ENCODE data around the gene PLA2R1.

Gene PLA2R1

DNA sequence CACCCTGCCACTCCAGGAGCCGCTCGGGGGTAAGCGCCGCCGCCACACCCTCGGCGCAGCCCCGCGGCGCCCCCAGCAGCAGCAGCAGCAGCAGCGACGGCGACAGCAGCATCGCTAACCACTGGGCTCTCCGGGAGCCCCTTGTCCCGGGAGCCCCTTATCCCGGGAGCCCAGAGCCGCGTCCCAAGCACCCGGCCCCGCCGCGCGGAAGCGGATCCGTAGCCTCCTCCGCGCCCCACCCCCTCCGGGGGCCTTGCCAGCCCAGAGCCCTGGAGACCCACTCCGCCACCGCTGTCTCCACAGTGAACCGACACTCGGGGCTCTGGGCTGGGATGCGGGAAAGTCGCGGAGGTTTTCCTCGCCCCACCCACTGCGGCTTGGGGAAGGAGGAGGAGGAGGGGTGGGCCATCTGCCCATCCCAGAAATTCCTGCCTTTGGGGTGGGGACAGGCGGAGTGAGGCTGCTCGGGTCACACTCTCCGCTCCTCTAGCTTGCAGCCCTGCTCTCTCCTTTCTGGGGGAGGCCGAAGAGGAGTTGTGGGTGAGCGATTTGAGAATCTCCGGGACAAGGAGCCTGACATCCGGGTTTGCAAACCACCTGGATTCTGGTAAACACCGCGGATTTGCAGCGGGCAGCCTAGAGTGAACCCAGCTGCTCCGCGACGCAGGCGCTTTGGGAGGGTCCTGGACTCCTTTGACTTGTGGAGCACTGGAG lies at the start of gene PLA2R1:
Gene PLA2R1 (minus strand): TSS at position 324 of the 714 bp plus-strand sequence. CDS start 212 bp downstream, at position 112.
- DNase-seq (ENCODE audit: low read depth in 3 of 3) = peak in 1 of 3 donors; percentile 4

DNA sequence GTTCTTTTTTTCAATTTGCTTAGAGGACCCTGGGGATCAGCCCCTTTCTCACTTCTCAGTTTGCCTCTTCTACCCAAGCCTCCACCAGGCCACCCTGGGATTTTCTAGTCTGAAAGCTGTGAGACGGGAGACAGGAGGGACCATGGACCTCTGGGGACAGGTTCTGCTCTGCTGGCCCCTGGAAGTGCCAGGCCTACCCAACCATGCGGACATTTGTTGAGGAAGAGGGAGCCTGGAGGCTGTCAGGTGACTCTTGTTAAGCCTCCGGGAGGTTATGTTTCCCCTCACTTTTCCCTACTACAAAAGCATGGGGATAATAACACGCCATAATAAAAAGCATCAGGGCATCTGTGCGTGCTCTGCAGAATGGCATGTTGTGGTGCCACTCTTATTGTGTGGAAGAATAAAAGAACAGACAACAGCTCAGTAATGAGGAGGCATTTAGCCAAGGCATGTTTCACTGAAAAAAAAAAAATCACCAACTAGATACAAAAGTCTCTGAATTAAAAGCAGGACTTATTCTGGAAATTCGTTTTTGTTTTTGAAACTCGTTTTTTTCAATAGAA lies 48.3 kb upstream of the PLA2R1 start:
- DNase-seq (ENCODE audit: low read depth in 3 of 3) = no peak

DNA sequence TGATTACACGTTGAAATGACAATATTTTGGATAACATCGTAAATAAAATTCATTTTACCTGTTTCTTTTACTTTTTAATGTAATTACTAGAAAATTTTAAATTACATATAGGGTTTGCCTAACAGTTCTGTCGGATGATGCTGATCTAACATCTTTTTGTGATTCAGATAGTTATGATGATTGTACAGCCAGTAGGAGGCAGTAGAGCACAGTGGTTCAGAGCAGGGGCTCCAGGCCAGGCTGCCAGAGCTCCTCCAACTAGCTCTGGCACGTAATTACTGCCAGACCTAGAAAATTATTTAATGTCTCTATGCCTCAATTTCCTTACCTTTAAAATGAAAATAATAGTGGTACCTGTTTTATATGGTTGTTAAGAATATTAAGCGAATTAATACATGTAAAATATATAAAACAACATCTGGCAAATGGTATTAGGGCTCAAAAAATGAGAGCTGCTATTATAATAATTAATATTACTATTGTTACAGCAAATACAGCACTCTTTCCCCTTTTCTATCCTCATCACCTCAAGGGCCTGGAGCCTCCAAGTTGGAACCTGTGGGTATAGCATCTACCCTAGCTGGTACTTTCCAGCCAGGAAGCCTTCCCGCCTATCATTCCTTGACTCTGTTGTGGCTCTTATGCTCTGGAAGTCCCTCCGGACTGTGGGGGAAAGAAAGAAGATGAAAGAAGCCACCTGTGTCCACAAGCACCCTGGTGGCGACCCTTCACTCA lies 47.7 kb upstream of the PLA2R1 start:
- DNase-seq (ENCODE audit: low read depth in 3 of 3) = peak; percentile 11 to 60 (median 27)

DNA sequence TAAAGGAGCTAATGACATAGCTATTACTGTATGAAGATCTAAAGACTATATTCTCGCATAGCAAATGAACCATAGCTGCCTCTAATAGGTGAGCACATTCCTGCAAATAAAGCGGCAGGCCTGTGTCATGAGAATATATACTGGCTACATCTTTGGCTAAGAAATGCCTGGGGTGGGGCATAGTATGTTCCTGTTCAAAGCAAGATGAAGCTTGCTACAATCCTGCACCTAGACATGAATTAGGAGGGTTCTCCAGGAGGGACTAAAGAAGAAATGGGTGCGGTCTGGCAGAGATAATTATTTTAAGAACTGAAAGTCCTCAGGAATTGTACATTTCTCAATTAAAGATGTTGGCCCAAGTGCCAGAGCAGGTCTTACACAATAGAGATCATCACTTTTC lies 46.8 kb upstream of the PLA2R1 start:
- no peak for DNase-seq (ENCODE audit: low read depth in 3 of 3)

DNA sequence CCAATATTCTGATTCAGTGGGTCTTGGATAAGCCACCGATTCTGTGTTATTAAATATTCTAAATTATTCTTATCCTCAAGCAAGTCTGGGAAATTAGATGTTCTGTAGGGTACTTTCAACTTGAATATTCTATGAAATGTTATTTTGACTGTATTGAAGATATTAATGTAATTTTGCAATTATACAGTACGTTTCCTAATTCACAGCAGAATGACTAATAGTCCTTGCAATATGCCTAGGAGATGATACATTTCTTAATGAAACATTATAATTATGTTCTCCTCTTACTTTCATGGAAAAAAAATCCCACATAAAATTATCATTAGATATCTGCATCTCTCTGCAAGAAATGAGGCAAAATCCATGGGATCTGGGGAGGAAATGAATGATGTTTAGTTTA lies 46.2 kb upstream of the PLA2R1 start:
- DNase-seq (ENCODE audit: low read depth in 3 of 3) = no peak

DNA sequence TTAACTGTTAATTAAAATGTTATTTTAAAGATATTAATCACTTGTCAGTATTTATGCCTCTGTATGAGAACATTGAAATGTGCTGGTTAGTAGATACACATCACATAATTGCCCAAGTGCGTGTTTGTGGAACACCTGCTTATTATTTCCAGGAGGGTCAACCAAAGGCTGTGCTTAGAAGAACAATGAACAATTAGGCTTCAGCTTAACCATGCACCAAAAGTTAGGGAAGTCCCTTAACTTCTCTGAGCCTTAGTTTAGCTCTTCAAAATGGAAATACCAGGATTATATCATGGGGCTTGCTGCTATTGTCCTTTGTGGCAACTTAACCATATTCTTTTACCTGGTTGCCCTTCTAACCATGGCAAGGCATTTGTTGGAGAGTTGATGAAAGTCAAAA lies 43.0 kb upstream of the PLA2R1 start:
- no peak for DNase-seq (ENCODE audit: low read depth in 3 of 3)

DNA sequence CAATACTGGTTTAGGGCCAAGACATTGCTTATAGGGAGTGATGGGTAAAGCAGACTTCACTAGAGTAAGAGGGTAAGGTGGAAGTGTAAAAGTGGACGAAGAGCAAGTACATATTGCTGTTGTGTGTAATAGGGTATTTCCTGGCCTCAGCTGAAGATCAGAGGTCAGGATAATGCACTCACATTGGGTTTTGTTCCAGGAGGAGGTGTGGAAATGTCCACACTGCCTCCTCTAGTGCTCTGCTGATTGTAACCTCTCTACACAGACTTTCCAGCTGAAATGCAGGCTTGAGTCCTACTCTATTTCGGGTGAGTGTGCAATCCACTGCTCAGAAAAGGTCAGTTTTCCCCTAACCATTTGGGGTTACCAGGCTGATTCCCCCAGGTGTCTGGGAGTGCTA lies 41.7 kb upstream of the PLA2R1 start:
- no peak for DNase-seq (ENCODE audit: low read depth in 3 of 3)

DNA sequence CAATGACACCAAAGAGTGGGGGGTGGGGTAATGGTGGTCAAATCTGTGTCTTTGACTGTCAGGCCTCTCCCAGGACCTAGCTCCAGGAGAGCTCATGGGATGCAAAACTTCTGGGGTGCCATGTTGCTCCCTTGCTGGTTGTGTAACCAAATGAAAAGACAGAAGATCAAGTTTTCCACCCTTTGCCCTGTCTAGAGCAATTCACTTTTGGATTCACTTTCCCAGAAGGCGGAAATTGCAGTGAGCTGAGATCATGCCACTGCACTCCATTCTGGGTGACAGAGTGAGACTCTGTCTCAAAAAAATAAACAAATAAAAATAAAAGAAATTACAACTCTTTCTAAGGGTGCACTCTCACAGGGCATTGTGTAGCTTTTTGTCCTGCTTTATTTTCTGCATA lies 34.9 kb upstream of the PLA2R1 start:
- no peak for DNase-seq (ENCODE audit: low read depth in 3 of 3)

DNA sequence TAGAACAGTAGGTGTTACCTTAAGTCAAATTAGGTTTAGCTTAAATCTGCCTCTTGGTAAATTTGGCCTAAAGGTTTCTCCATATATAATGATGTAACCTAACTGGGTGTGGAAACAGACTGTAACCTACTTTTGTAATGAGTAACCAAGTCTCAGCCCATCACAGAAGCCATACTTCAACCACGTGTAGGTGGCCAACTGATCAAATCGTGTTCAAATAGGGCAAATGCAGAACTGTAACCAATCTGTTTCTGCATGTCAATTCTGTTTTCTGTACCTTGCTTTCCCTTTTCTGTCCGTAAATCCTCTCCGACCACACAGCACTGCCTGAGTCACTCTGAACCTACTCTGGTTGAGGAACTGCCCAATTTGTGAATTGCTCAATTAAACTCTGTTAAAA lies 34.0 kb upstream of the PLA2R1 start:
- DNase-seq (ENCODE audit: low read depth in 3 of 3) = peak in 1 of 3 donors; percentile 3

DNA sequence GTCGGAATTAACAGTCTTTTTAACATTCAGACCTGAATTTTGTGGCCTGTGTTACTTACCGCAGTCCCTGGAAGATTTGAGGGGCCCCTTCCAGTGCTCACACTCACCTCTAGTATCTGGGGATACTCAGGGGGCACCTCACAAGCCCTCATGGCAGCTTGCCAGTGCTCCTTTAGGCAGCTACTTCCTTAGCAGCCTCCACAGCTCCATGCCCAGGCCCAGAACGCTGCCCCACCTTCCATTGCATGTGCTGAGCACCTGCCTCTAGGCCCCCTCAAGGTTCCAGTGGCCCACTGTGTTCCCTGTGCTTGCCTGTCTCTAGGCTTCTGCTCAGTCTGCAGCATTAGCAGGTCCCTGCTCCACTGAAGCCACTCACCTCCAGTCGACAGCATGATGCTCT lies 30.0 kb upstream of the PLA2R1 start:
- DNase-seq (ENCODE audit: low read depth in 3 of 3) = no peak

DNA sequence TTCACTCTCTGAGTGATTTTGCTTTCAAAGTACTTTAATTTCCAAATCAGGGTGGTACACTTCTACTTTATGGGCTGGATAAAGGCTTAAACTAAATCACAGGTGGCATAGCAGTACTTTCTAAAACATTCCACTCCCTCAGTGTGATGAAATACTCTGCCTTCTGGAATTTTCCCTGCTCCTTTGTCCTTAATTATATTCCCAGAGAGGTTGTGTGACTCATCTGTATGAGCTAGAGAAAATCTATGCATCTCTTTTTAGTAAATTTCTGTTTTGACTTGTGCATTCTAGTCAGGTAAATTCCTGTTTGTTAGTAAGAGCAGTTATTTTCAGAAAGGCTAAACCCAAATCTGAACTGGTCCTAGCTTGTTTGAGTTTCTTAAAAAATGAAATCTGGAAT lies 29.0 kb upstream of the PLA2R1 start:
- no peak for DNase-seq (ENCODE audit: low read depth in 3 of 3)

DNA sequence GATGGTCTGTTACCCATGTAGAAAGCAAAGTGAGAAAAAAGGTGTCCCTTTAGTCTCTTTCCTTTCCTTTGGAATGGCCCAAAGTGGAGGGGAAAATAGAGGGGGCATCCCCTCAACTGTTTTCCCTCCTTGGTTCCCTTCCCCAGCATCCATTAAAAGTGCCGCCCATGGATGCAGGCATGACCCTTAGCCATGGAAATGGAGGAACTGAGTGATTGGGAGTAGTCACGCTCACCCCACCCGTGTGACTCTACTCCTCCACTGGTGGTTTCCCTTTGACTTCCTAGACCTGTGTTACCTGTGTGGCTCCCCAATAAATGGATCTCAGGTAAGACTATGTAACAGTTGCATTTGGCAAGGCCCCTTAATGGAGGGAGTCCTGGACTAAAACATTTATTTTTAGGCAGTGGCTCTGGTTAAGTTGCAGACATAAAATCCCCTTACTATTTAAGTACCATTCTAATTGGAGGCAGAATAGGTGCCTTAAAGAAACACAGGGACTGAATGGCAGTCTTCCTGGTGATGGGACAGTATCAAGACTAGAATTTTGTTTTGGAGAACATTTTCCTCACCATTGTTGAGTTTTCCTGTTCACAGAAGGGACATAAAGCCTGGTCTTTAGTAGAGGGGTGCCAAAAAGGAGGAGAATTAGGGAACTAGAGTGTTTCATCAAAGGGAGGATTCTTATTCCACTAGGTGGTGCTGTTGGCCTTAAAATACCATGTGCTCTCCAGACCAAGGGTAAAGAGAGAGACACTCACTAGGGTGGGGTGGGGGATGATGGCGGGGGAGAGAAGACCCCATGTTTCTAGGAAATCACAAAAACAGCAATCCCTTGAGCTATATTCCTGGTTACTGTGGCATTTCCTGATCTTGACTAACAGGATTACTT lies 25.7 kb upstream of the PLA2R1 start:
- no peak for DNase-seq (ENCODE audit: low read depth in 3 of 3)

DNA sequence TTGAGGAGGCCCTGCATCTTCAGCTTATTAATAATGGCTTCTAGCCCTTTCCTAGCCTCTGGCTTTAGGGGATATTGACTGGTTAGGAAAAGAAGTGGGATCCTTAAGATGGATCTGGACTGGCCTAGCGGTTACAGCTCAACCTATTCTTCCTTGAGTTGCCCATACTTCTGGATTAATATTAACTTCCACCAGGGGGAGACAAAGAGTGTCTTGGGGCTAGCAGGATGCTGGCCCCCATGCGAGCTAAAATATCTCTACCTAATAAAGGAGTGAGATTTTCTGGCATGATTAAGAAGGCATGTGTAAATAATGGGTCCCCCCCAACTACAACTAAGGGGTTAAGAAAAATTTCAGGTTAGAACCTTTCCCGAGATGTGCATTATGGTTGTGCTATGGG lies 23.2 kb upstream of the PLA2R1 start:
- no peak for DNase-seq (ENCODE audit: low read depth in 3 of 3)

DNA sequence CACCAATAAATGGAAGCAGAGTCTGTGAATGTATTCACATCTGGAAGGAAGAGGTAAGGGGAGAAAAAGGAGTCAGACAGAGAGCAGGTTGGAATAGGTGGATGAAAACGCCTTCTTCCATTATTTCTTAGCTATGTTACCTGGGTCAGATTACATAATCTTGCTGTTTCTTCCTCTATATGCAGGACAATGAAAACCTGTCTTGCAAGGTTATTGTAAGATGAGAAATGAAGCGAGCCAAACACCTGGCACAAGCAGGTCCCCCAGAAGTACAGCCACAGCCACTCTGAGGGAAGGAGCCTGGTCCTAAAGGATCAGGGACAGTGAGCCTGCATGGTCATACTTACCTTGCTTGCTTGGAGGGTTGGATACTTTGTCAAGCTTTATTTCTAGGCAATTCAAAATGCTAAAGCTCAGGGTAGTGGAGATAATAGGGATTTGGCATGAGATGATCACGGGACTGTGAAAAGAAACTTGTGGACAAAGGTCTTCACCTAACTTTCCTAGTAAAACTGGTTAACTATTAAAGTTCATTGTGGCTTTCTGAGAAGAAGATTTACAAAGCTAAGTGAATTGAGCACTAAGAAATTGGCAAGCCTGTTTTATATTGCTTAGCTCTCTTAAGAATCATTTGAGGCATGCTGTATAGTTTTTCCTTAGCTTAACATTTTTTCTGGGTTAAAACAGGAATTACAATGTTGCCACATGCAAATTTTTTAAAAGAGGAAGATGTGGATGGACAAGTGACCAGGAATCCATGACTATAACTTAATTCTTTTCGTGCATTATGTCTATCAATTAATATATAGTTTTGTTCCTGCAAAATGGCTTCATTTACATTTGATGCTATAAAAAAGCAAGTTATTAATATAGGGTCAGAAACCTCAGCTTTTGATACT lies 15.7 kb upstream of the PLA2R1 start:
- no peak for DNase-seq (ENCODE audit: low read depth in 3 of 3)

DNA sequence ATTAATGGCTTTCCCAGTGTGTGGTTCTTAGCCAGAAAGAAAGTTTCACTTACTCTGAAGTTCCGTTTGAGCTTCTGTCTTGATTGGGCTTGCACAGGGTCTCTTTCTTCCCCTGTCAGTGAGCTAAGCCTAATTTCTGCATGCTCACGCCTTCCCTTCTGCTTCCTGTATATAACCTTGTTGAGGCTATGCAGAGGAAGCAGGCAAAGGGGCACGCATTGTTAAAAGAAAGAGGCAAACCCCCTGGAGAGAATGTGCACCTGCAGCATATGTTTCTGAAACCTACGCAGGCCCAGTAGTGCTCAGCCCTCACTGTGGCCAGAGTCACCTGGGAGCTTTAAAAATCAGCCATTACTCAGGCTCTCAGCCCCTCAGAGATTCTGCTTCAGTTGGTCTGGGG lies 14.5 kb upstream of the PLA2R1 start:
- no peak for DNase-seq (ENCODE audit: low read depth in 3 of 3)

DNA sequence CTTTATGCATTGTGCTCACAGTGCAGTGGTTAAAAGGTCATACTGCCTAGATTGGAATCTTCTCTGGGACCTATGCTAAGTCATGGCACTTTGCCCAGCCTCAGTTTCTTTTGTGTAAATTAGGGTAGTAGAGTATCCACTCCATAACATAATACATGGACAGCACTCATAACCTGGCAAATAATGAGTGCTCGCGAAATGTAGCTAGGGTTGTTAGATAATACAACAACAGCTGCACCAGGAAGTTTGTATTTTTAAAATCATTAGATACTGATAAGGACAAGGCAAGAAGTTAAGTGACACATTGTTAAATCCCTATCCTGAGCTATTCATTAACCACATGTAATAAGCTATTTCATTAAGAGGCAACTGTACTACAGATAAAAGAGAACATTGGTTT lies 13.8 kb upstream of the PLA2R1 start:
- DNase-seq (ENCODE audit: low read depth in 3 of 3) = no peak

DNA sequence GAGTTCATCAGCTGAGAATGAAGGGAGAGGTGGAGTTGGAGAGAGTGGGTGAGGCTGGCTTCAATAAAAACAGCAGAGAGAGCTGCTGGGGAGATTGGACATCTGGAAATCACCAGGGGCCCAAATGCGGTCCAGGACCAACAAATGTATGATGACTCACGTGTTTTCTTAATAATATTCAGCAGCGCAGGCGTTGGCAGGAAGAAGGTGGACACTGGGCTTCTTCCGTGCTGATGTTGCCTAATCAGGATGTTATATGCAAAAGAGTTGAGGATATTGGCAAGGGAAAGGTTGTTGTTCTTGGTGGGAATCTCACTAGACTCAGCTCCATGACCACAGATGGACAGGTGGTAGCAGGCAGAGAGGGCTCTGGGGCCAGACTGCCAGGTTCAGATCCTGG lies 12.8 kb upstream of the PLA2R1 start:
- DNase-seq (ENCODE audit: low read depth in 3 of 3) = no peak

DNA sequence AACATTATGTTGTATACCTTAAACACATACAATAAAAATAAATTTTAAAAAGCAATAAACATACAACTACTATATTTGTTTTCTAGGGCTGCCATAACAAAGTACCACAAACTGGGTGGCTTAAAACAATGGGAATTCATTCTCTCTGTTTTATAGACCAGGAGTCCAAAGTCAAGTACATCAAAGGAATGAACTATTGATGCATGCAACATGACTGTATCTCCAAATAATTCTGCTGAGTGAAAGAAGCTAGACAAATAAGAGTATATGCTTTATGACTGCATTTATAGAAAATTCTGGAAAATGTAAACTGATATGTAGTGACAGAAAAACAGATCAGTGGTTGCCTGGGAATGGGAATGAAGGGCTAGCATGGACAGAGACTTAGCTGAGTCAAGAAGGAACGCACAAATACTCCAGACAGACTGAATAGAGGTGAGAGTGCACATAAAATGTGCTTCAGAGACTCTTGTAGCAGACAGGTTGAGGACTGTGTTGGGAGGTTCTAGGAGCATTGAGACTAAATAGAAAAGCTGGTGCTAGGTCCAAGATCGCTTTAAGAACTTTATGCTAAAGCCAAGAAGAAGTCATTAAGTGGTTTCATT lies 11.0 kb upstream of the PLA2R1 start:
- DNase-seq (ENCODE audit: low read depth in 3 of 3) = no peak

DNA sequence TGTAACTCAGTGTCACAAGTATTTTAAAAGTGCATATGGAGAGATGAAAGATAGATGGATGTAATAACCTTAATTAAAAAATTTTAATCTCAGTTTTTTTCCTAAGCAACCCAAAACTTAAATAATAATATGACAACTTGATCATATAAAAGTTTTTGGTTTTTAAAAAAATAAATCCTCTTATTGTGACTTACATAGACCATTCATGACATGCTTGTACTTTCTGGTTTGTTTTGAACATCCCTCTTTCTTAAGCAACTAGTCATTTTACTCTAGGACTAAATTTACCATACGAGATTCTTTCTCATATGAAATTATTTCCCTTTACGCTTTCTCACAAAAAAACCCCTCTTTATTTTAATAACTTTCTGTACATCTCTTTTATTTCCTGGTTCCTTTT lies 6.5 kb upstream of the PLA2R1 start:
- DNase-seq (ENCODE audit: low read depth in 3 of 3) = no peak

DNA sequence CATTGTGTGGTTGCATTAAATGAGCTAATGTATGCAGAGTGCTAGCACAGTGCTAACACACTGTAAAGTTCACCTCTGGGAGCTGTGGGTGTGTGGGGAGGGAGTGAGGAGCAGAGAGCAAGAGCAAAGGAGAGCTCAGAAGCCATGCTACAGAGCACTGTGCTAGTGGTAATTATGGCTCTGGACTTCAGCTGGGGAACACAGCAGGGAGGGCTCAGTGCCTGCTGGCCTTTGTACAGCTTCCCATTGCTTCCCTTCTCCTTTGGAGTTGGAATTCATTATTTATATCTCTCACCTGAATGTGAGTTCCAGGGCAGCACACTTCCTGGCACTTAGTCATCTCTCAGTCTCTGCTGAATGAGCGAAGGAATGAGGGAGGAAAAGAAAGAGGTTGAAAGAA lies 2.5 kb upstream of the PLA2R1 start:
- no peak for DNase-seq (ENCODE audit: low read depth in 3 of 3)
